ENCODE measurements around the gene ZDHHC6.
"Not testable (repeated sequence)": the region's sequence is repeated elsewhere in the genome, so short reads cannot be mapped to it uniquely, and the experiment has no call there.

ZDHHC6 gene

GRCh38 chr10:112390125-112390703, 56.5 kb downstream of the ZDHHC6 start:
- DNase-seq (ENCODE audit: low spot score): no peak

- DNase-seq (ENCODE audit: low spot score): peak; percentile 71
Observed at GRCh38 chr10:112389271-112389822, 57.4 kb downstream of the ZDHHC6 start.

DNA sequence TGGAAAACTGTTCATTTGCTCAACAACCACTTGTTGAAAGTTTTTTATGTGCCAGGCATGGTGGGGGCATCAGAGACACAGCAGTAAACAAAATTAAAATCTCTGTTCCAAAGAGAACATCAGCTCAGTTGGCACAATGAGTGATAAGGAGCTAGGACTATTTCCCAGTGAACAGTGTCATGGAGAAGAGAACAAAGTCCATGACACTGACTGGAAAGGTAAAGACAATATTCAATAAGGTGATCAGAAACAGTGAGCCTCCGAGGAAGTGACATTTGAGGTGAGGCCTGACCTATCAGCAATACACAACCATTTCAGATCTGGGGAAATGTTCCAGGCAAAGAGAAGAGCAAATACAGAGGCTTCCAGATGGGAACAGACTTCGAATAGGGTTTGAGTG, 58.2 kb downstream of the ZDHHC6 start:
- no peak for DNase-seq (ENCODE audit: low spot score)

GRCh38 chr10:112388056-112388455, 58.7 kb downstream of the ZDHHC6 start:
- DNase-seq (ENCODE audit: low spot score): not testable (repeated sequence)

DNA sequence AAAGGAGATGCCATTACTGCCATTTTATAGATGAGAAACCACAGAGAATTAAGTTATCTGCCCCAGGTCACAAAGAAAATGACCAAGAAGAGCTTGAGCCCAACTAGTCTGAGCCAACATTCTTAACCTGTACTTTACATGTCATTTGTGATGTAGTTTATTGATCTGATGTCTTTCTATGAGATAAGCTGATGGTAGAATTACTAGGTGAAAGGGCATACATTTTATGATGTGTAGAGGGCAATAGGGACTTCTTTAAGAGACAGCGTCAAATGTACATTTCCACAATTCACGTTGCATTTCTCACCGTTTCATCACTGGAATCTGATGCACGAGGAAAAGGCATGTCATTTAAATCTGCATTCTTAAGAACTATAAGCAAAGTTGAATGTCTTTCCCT, 61.5 kb downstream of the ZDHHC6 start:
- no peak for DNase-seq (ENCODE audit: low spot score)

- no peak for DNase-seq (ENCODE audit: low spot score)
Observed at GRCh38 chr10:112384141-112384540, 62.6 kb downstream of the ZDHHC6 start.

DNA sequence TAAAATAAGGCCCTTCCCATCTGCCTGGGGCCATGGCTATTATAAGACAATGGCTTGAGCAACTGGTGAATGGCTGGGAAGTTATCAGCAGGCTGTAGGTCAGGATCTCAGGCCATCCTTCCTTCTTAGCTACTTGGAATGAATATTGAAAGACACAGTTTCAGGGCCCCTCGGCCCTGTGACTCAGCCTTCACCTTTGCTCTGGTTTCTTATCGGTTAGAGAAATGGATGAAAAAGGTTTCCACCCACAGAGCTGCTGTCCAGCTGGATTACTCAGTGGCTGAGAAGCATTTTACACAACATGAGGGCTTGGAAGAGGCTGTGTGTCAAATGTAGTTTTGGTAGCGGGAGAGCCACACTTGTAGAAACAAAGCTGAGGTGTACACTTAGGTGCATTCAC, 63.4 kb downstream of the ZDHHC6 start:
- no peak for DNase-seq (ENCODE audit: low spot score)

GRCh38 chr10:112382515-112383235, 64.0 kb downstream of the ZDHHC6 start:
- no peak for DNase-seq (ENCODE audit: low spot score)

All from CD4-positive, alpha-beta T cell treated with Interleukin-2 at 100 ng/mL for 4 hours (primary cell).